HCT116 (cell line): ENCODE data around the gene NELL1. TPM values are rescaled to one million over a fixed set of nuclear protein-coding genes. Genes with fewer than 3 reads are reported as not detected.

Experiments used
- ATAC-seq: fragments of 200-7000 bp; cut with Tn5 transposase; 2 replicates; pipeline ENCODE4 v1.9.1; 2020; ENCODE audit warnings: mild to moderate bottlenecking, moderate library complexity
- BruUV-seq: library from RNA; stranded (reverse); fragments of 400-500 nt; replicated peaks from 2 replicates; lab custom pipeline; 2021; lab: Mats Ljungman, UMichigan
- CTCF ChIA-PET: fragments of 300-600 bp; sonication (Branson Sonifier 250); formaldehyde crosslinking; loops from one replicate; lab custom pipeline; 2021; ENCODE audit warnings: antibody characterized with exemption; lab: Charles Lee
- POLR2A ChIA-PET: fragments of 300-600, 350-600 bp; sonication (Branson Sonifier 250); formaldehyde crosslinking; loops from one replicate; lab custom pipeline; 2021; ENCODE audit warnings: antibody characterized with exemption; lab: Charles Lee
- RAD21 ChIA-PET, 2 experiments: fragments of 300-600 bp; sonication (Branson Sonifier 250); formaldehyde crosslinking; loops; one replicate each; lab custom pipeline; 2023; ENCODE audit warnings: low total read pairs in 2 of 2; ENCODE audit not compliant: uncharacterized antibody in 2 of 2, unreplicated experiment in 2 of 2, low non-redundant PET in 1 of 2; lab: Charles Lee
- DNase-seq: peaks from one replicate; pipeline ENCODE4 v3.0.0-alpha.2; 2010; ENCODE audit warnings: low read depth, low spot score
- H2AFZ ChIP-seq: fragments of 200-600 bp; shearing (Covaris generic), sonication (generic); 2 replicates; pipeline ENCODE4 v1.6.1; 2017; ENCODE audit warnings: low read depth, mixed run types, mixed read lengths, antibody characterized with exemption, low read length; ENCODE audit not compliant: poor library complexity, severe bottlenecking
- H3K27ac ChIP-seq: 2 replicates; pipeline ENCODE4 v1.5.1; 2012; ENCODE audit warnings: low read depth, low read length
- H3K27me3 ChIP-seq: fragments of 200-600 bp; sonication (generic); 2 replicates; pipeline ENCODE4 v1.6.1; 2016; ENCODE audit warnings: mixed run types, low read length, mixed read lengths; ENCODE audit not compliant: insufficient read depth
- H3K36me3 ChIP-seq, 2 experiments: fragments of 200-500 bp in 1 of 2; fragments of 200-600 bp in 1 of 2; sonication (Bioruptor generic) in 1 of 2; sonication (generic) in 1 of 2; 2 replicates each; pipeline versions ENCODE4 v1.5.1 to v1.6.1; 2014 to 2016; ENCODE audit warnings: low read length in 2 of 2, inconsistent platforms in 1 of 2, mixed read lengths in 1 of 2, mixed run types in 1 of 2; ENCODE audit not compliant: insufficient read depth in 2 of 2, control insufficient read depth in 1 of 2
- H3K4me1 ChIP-seq, 2 experiments: fragments of 200-600 bp in 1 of 2; sonication (generic) in 1 of 2; 2 replicates each; pipeline versions ENCODE4 v1.5.1 to v1.6.1; 2012 to 2017; ENCODE audit warnings: low read length in 2 of 2, inconsistent platforms in 1 of 2, mild to moderate bottlenecking in 1 of 2, mixed read lengths in 1 of 2, mixed run types in 1 of 2, moderate library complexity in 1 of 2; ENCODE audit not compliant: insufficient read depth in 2 of 2, control insufficient read depth in 1 of 2
- H3K4me2 ChIP-seq: fragments of 200-600 bp; sonication (generic); 2 replicates; pipeline ENCODE4 v1.6.1; 2017; ENCODE audit warnings: mixed run types, low read length, mixed read lengths
- H3K4me3 ChIP-seq, 2 experiments: fragments of 200-600 bp in 1 of 2; sonication (generic) in 1 of 2; replicated peaks in 1 of 2; 2 replicates each; pipeline ENCODE4 v1.5.1; 2011 to 2016; ENCODE audit warnings: low read length in 2 of 2, control low read depth in 1 of 2, low read depth in 1 of 2, mild to moderate bottlenecking in 1 of 2, mixed read lengths in 1 of 2, mixed run types in 1 of 2
- H3K79me2 ChIP-seq: fragments of 200-600 bp; sonication (generic); 2 replicates; pipeline ENCODE4 v1.6.1; 2017; ENCODE audit warnings: mild to moderate bottlenecking, mixed run types, low read length, moderate library complexity, mixed read lengths; ENCODE audit not compliant: insufficient read depth
- H3K9ac ChIP-seq: fragments of 200-600 bp; sonication (generic); 2 replicates; pipeline ENCODE4 v1.6.1; 2016; ENCODE audit warnings: low read length, mixed read lengths
- H3K9me2 ChIP-seq: fragments of 200-600 bp; sonication (generic), shearing (Covaris generic); 2 replicates; pipeline ENCODE4 v1.6.1; 2017; ENCODE audit warnings: mixed run types, mild to moderate bottlenecking, moderate library complexity; ENCODE audit not compliant: insufficient read depth
- H3K9me3 ChIP-seq, 2 experiments: fragments of 200-500 bp in 1 of 2; fragments of 200-600 bp in 1 of 2; sonication (Bioruptor generic) in 1 of 2; sonication (generic) in 1 of 2; 2 replicates each; pipeline ENCODE4 v1.6.1; 2014 to 2017; ENCODE audit warnings: low read length in 2 of 2, mixed read lengths in 2 of 2, inconsistent platforms in 1 of 2, low read depth in 1 of 2, mild to moderate bottlenecking in 1 of 2, mixed run types in 1 of 2, moderate library complexity in 1 of 2; ENCODE audit not compliant: control insufficient read depth in 1 of 2, insufficient read depth in 1 of 2
- H4K20me1 ChIP-seq: fragments of 200-600 bp; sonication (generic), shearing (Covaris generic); 2 replicates; pipeline ENCODE4 v1.6.1; 2017; ENCODE audit warnings: mixed run types, mild to moderate bottlenecking, moderate library complexity; ENCODE audit not compliant: insufficient read depth
- ATF3 ChIP-seq: IDR thresholded peaks from 2 replicates; pipeline ENCODE4 v1.6.1; 2012
- CBX3 ChIP-seq: IDR thresholded peaks from 2 replicates; pipeline ENCODE4 v1.6.1; 2012; ENCODE audit warnings: low read depth
- CEBPB ChIP-seq: IDR thresholded peaks from 2 replicates; pipeline ENCODE4 v1.6.1; 2012; ENCODE audit warnings: low read depth
- CTCF ChIP-seq, 3 experiments: fragments of 200-600 bp in 1 of 3; sonication (generic) in 1 of 3; IDR thresholded peaks in 2 of 3; conservative IDR thresholded peaks in 1 of 3; 2 replicates each; pipeline ENCODE4 v1.5.1; 2012 to 2017; ENCODE audit warnings: low read depth in 2 of 3, low read length in 2 of 3, antibody characterized with exemption in 1 of 3, borderline replicate concordance in 1 of 3, control low read depth in 1 of 3, mild to moderate bottlenecking in 1 of 3, mixed read lengths in 1 of 3, mixed run types in 1 of 3, moderate library complexity in 1 of 3; ENCODE audit not compliant: insufficient read depth in 1 of 3
- EGR1 ChIP-seq: IDR thresholded peaks from 2 replicates; pipeline ENCODE4 v1.6.1; 2012; ENCODE audit warnings: low read depth
- ELF1 ChIP-seq: IDR thresholded peaks from 2 replicates; pipeline ENCODE4 v1.6.1; 2012; ENCODE audit warnings: low read depth, borderline replicate concordance
- JUND ChIP-seq: IDR thresholded peaks from 2 replicates; pipeline ENCODE4 v1.6.1; 2012
- POLR2AphosphoS5 ChIP-seq: IDR thresholded peaks from 2 replicates; pipeline ENCODE4 v1.6.1; 2011; ENCODE audit warnings: mild to moderate bottlenecking, low read depth, low read length, moderate library complexity
- SIN3A ChIP-seq: IDR thresholded peaks from 2 replicates; pipeline ENCODE4 v1.6.1; 2012; ENCODE audit warnings: low read depth
- SP1 ChIP-seq: IDR thresholded peaks from 2 replicates; pipeline ENCODE4 v1.6.1; 2012; ENCODE audit warnings: low read depth
- TCF7L2 ChIP-seq: IDR thresholded peaks from 2 replicates; pipeline ENCODE4 v1.7.0; 2011; ENCODE audit warnings: borderline replicate concordance, inconsistent platforms; ENCODE audit not compliant: insufficient read depth, insufficient read length; ENCODE audit errors: extremely low read depth
- YY1 ChIP-seq: IDR thresholded peaks from 2 replicates; pipeline ENCODE4 v1.6.1; 2011; ENCODE audit warnings: low read length, low read depth, moderate library complexity, mild to moderate bottlenecking; ENCODE audit not compliant: insufficient replicate concordance; ENCODE audit errors: extremely low read depth
- ZBTB33 ChIP-seq: IDR thresholded peaks from 2 replicates; pipeline ENCODE4 v1.6.1; 2011; ENCODE audit warnings: mild to moderate bottlenecking, low read length, moderate library complexity; ENCODE audit not compliant: insufficient replicate concordance; ENCODE audit errors: extremely low read depth
- ZNF274 ChIP-seq: fragments of 200-500 bp; sonication (Bioruptor generic); IDR thresholded peaks from 2 replicates; pipeline ENCODE4 v1.6.1; 2014; ENCODE audit warnings: mild to moderate bottlenecking, low read depth, low read length, inconsistent platforms
- intact Hi-C: fragments of 100-400 bp; cut with micrococcal nuclease; formaldehyde crosslinking; loops from 2 replicates; pipeline ENCODE4 v1.10.0; 2022
- total RNA-seq: library from RNA; stranded (reverse); gene quantifications from one replicate; pipeline ENCODE4 v1.2.1, GENCODE V29; 2021; ENCODE audit not compliant: unreplicated experiment

Gene NELL1
- total RNA-seq, 1 experiment from 2014 or later = not detected

- TF ChIP-seq CTCF (IDR thresholded peaks at IDR 0.05 in 2 of 3, conservative IDR thresholded peaks at IDR 0.05 in 1 of 3; ENCODE audit: borderline replicate concordance in 1 of 3, insufficient read depth in 1 of 3, low read depth in 2 of 3, low read length in 2 of 3) = no peak
- TF ChIP-seq CEBPB = no peak
- TF ChIP-seq SIN3A = no peak
- TF ChIP-seq YY1 = no peak
- no peak for TF ChIP-seq POLR2AphosphoS5
- TF ChIP-seq ELF1 = no peak
- TF ChIP-seq CBX3 = no peak
- no peak for TF ChIP-seq ZBTB33
- TF ChIP-seq JUND = no peak
- TF ChIP-seq SP1 = no peak
- TF ChIP-seq ATF3 = no peak
- TF ChIP-seq EGR1 = no peak
- TF ChIP-seq TCF7L2 = no peak
- TF ChIP-seq ZNF274 = no peak
- TF ChIP-seq, all 23 proteins: peak for 0
- Histone ChIP-seq H3K36me3 (no peaks in the 10 kb centered on the region), H3K4me3 (no peak overlapping the region), H2AFZ (no peak overlapping the region), H3K9ac (no peak overlapping the region), H3K4me1 (no peaks in the 10 kb centered on the region), H3K4me2 (no peak overlapping the region), H3K9me3 (peaks cover 0 to 8% of the 10 kb centered on the region in 2 experiments; a peak in 2 of 4 replicates), H3K27ac (no peak overlapping the region), H3K27me3 (no peaks in the 10 kb centered on the region), H4K20me1 (no peaks in the 10 kb centered on the region), H3K79me2 (no peaks in the 10 kb centered on the region), H3K9me2 (no peaks in the 10 kb centered on the region)
- CTCF ChIA-PET = no interaction called here
- no peak for ATAC-seq
- DNase-seq = no peak
- intact Hi-C loops = no loop called here
- RAD21 ChIA-PET = no interaction called here
- POLR2A ChIA-PET = no interaction called here
- no TSS peak for BruUV-seq
Measured at GRCh38 chr11:20876738-20877137, 207.4 kb downstream of the NELL1 start.
